MM.1S (cell line): Measurements from ENCODE around the gene MAP2K6.

Experiments used
- DNase-seq: peaks from one replicate; pipeline ENCODE4 v3.0.0-alpha.2; 2015
- H2AFZ ChIP-seq: fragments of 300-600 bp; sonication (generic); 2 replicates; pipeline ENCODE4 v1.6.0; 2016; ENCODE audit warnings: antibody characterized with exemption, low read length
- H3F3A ChIP-seq: fragments of 300-600 bp; sonication (generic); 2 replicates; pipeline ENCODE4 v1.6.1; 2016; ENCODE audit warnings: mild to moderate bottlenecking, antibody characterized with exemption, low read length, moderate library complexity, mixed read lengths; ENCODE audit not compliant: insufficient read depth
- H3K27ac ChIP-seq: fragments of 300-600 bp; sonication (generic); 2 replicates; pipeline ENCODE4 v1.5.1; 2016; ENCODE audit warnings: mild to moderate bottlenecking, low read length
- H3K27me3 ChIP-seq: fragments of 300-600 bp; sonication (generic); replicated peaks from 2 replicates; pipeline ENCODE4 v1.6.0; 2016; ENCODE audit warnings: low read length; ENCODE audit not compliant: insufficient read depth
- H3K36me3 ChIP-seq: fragments of 300-600 bp; sonication (generic); replicated peaks from 2 replicates; pipeline ENCODE4 v1.6.1; 2016; ENCODE audit warnings: mild to moderate bottlenecking, low read length, mixed read lengths; ENCODE audit not compliant: insufficient read depth
- H3K4me1 ChIP-seq: fragments of 300-600 bp; sonication (generic); 2 replicates; pipeline ENCODE4 v1.6.1; 2016; ENCODE audit warnings: low read length, mixed read lengths
- H3K4me2 ChIP-seq: fragments of 300-600 bp; sonication (generic); 2 replicates; pipeline ENCODE4 v1.6.0; 2016; ENCODE audit warnings: low read depth, low read length
- H3K4me3 ChIP-seq: fragments of 300-600 bp; sonication (generic); 2 replicates; pipeline ENCODE4 v1.5.1; 2016; ENCODE audit warnings: low read length, mixed read lengths
- H3K79me2 ChIP-seq: fragments of 300-600 bp; sonication (generic); 2 replicates; pipeline ENCODE4 v1.6.1; 2016; ENCODE audit warnings: mixed run types, low read length, mixed read lengths
- H3K9ac ChIP-seq: fragments of 300-600 bp; sonication (generic); 2 replicates; pipeline ENCODE4 v1.6.1; 2016; ENCODE audit warnings: low read length, mixed read lengths
- H3K9me2 ChIP-seq: fragments of 300-600 bp; sonication (generic); replicated peaks from 2 replicates; pipeline ENCODE4 v1.6.1; 2016; ENCODE audit warnings: mild to moderate bottlenecking, low read length, mixed read lengths; ENCODE audit not compliant: insufficient read depth
- H3K9me3 ChIP-seq: fragments of 300-600 bp; sonication (generic); replicated peaks from 2 replicates; pipeline ENCODE4 v1.6.1; 2016; ENCODE audit warnings: mild to moderate bottlenecking, low read length, mixed read lengths; ENCODE audit not compliant: insufficient read depth
- H4K20me1 ChIP-seq: fragments of 300-600 bp; sonication (generic); 2 replicates; pipeline ENCODE4 v1.6.1; 2016; ENCODE audit warnings: mild to moderate bottlenecking, low read length, moderate library complexity, mixed read lengths; ENCODE audit not compliant: insufficient read depth
- CTCF ChIP-seq: fragments of 300-600 bp; sonication (generic); IDR thresholded peaks from 2 replicates; pipeline ENCODE4 v1.5.1; 2016; ENCODE audit warnings: antibody characterized with exemption, low read length, mixed read lengths
- EZH2 ChIP-seq: fragments of 300-600 bp; sonication (generic); optimal IDR thresholded peaks from 2 replicates; pipeline ENCODE3; 2017; ENCODE audit warnings: low read depth, mild to moderate bottlenecking, antibody characterized with exemption, low read length, mixed read lengths
- EZH2phosphoT487 ChIP-seq: fragments of 300-600 bp; sonication (generic); IDR thresholded peaks from 2 replicates; pipeline ENCODE4 v1.6.1; 2018; ENCODE audit warnings: antibody characterized with exemption, low read length

The MAP2K6 gene

GRCh38 chr17:69547947-69548346 lies 133.4 kb downstream of the MAP2K6 start:
- no peaks in the 10 kb centered on the region for H3K4me1 ChIP-seq
- no peak for DNase-seq
- H3F3A ChIP-seq = no peaks in the 10 kb centered on the region
- H3K9me3 ChIP-seq = no peaks in the 10 kb centered on the region
- no peak overlapping the region for H3K4me2 ChIP-seq
- H3K79me2 ChIP-seq = no peaks in the 10 kb centered on the region
- H3K9me2 ChIP-seq = no peaks in the 10 kb centered on the region
- no peak for TF ChIP-seq EZH2
- no peak for TF ChIP-seq EZH2phosphoT487
- no peak for TF ChIP-seq CTCF
- H3K9ac ChIP-seq = no peak overlapping the region
- no peak overlapping the region for H3K27ac ChIP-seq
- no peak overlapping the region for H3K4me3 ChIP-seq
- H3K36me3 ChIP-seq = no peaks in the 10 kb centered on the region
- H3K27me3 ChIP-seq = no peaks in the 10 kb centered on the region
- no peaks in the 10 kb centered on the region for H4K20me1 ChIP-seq
- H2AFZ ChIP-seq = no peak overlapping the region

GRCh38 chr17:69551212-69552010 lies 136.9 kb downstream of the MAP2K6 start:
- DNase-seq = no peak
- Histone ChIP-seq H3K4me1 (no peaks in the 10 kb centered on the region), H3F3A (no peaks in the 10 kb centered on the region), H3K36me3 (no peaks in the 10 kb centered on the region), H4K20me1 (no peaks in the 10 kb centered on the region), H3K4me3 (no peak overlapping the region), H3K9me2 (no peaks in the 10 kb centered on the region), H3K27ac (no peak overlapping the region), H3K9ac (no peak overlapping the region), H3K9me3 (no peaks in the 10 kb centered on the region), H2AFZ (no peak overlapping the region), H3K27me3 (no peaks in the 10 kb centered on the region), H3K79me2 (no peaks in the 10 kb centered on the region), H3K4me2 (no peak overlapping the region)
- TF ChIP-seq EZH2phosphoT487 = no peak

DNA sequence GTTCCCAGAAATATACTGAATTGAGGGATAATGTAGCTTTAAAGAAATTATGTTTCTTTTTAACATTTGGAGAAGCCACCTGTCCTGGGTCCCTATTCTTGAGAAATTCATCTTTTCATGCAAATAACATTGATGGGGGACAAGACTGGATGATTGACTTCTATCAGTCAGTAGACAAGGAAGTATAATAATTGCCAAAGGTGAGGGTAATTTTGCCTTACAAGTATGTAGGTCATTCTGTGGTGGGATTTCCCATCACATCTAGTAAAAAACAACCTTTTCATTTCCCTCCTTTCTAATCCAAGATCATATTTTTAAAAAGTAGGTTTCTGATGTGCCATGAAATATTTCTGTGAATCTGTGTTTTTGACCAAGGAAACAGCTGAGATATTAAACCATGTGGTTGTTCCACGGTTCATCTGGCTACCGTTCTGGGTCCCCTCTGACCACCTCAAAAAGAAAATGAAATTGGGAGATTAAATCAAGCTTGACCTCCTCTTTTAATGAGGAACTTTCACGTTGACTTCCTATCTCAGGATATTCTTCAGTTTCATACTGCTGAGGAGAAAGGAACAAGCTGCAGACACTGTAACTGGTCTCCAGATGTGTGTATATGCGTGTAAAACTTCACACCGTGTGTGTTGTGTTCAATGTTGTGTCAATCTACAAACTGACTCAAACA lies 138.6 kb downstream of the MAP2K6 start:
- Histone ChIP-seq H3K27me3 (no peaks in the 10 kb centered on the region), H3K79me2 (no peaks in the 10 kb centered on the region), H3K4me3 (no peak overlapping the region), H3K9me3 (no peaks in the 10 kb centered on the region), H3K9ac (no peak overlapping the region), H3K36me3 (no peaks in the 10 kb centered on the region), H3F3A (no peaks in the 10 kb centered on the region), H3K27ac (no peak overlapping the region), H2AFZ (no peak overlapping the region), H3K9me2 (no peaks in the 10 kb centered on the region), H4K20me1 (no peaks in the 10 kb centered on the region), H3K4me2 (no peak overlapping the region), H3K4me1 (no peaks in the 10 kb centered on the region)
- TF ChIP-seq CTCF (no peak), EZH2phosphoT487 (no peak), EZH2 (no peak)
- DNase-seq = no peak

DNA sequence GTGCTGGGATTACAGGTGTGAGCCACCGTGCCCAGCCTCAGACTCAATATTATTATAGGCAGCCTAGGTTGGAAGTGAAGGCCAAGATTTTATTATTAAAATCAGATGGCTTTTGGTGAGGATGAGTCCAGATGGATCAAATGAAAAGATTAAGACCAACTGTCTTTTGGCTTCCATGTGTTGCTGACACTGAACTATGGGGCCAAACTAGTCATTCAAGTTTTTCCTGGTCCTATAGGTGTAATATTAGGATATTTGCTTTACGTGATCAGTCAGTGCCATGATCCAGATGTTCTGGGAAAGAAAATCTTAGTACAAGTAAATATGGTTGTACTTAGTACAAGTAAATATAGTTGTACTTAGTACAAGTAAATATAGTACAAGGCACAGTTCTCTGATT lies 140.6 kb downstream of the MAP2K6 start:
- Histone ChIP-seq H2AFZ (no peak overlapping the region), H4K20me1 (no peaks in the 10 kb centered on the region), H3K36me3 (no peaks in the 10 kb centered on the region), H3K27me3 (no peaks in the 10 kb centered on the region), H3F3A (no peaks in the 10 kb centered on the region), H3K9me2 (no peaks in the 10 kb centered on the region), H3K27ac (no peak overlapping the region), H3K79me2 (no peaks in the 10 kb centered on the region), H3K4me1 (no peaks in the 10 kb centered on the region), H3K9ac (no peak overlapping the region), H3K4me2 (no peak overlapping the region), H3K9me3 (no peaks in the 10 kb centered on the region), H3K4me3 (no peak overlapping the region)
- no peak for TF ChIP-seq EZH2
- no peak for TF ChIP-seq EZH2phosphoT487
- TF ChIP-seq CTCF = no peak
- no peak for DNase-seq
